ENCODE results near the gene ERGIC1.
"Not testable (repeated sequence)": the region's sequence is repeated elsewhere in the genome, so short reads cannot be mapped to it uniquely, and the experiment has no call there.

The ERGIC1 gene

GRCh38 chr5:172833686-172834414 lies at the start of gene ERGIC1:
Gene ERGIC1 (plus strand): TSS chr5:172834251. CDS start chr5:172834414, 163 bp downstream.
- peak; percentile 61 to 81 for DNase-seq

DNA sequence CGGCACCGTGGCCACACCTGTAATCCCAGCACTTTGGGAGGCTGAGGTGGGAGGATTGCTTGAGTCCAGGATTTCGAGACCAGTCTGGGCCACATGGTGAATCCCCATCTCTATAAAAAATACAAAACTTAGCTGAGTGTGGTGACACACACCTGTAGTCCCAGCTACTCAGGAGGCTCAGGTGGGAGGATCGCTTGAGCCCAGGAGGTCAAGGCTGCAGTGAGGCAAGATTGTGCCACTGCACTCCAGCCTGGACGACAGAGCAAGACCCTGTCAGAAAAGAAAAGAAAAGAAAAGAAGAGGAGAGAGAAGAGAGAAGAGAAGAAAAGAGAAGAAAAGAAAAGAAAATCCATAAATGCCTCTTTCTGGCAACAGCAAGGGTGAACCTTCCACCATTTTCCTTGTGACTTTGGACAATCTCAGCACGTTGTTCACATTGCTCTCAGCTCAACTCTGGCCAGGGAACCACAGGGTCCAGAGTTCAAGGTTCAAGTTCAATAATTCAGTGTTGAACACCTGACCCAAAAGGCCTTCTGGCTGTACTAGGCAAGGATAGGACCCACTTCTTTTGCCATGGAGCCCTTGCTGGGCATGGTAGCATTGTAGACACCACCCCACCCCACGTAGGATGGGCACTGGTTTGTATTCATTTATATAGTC lies 48.5 kb upstream of the ERGIC1 start:
- no peak for DNase-seq

- DNase-seq: no peak
Measured at GRCh38 chr5:172786736-172787462, 47.2 kb upstream of the ERGIC1 start.

DNA sequence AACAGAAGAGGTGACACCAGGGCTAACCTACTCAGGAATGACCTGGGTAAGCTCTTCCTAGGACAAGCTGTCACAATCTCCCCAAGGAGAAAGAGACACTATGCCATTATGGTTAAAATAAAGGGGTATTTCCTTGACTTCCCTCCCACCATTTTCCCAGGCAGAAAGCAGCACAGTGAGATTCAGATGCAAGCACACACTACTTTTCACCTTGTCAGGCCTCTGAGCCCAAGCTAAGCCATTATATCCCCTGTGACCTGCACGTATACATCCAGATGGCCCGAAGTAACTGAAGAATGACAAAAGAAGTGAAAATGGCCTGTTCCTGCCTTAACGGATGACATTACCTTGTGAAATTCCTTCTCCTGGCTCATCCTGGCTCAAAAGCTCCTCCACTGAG lies 46.5 kb upstream of the ERGIC1 start:
- not testable (repeated sequence) for DNase-seq

DNA sequence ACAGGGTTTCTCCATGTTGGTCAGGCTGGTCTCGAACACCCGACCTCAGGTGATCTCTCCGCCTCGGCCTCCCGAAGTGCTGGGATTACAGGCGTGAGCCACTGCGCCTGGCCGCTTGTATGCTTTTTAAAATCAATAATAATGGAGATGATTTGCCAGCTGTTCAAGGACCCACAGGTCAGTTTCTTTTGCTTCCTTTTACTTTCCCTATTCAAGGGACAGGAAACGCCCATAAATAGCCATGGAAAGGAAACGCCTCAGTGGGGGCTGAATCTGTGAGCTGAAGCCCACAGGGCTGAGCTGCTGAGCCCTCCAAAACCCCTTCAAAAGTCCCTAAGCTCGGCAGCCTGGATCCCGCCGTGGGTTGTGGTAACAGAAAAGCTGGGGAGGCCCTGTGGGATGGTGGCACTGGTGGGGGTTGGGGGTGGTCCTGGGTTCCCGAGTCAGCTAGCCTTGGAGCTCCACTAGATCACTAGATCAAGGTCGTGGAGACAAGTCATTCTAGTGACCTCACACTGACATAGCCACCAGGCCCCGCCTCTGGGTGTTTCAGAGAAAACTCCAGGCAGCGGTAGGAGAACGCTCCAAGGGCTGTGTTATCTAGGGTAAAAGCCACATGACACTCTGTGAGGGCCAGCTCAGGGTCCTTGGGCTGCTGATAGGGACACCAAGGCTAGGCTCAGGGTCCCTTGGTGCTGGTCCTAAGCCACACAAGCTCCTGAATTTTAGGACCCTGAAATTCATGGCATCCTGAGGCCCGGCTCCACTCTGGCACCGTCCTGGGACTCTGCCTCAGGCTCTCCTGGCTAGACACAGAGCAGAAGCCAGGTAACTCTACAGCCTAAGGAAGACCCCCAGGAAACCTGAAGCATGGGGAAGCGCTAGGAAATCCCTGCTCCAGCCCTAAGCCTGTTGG lies 45.0 kb upstream of the ERGIC1 start:
- DNase-seq: no peak

- no peak for DNase-seq
Measured at GRCh38 chr5:172789687-172790495, 44.2 kb upstream of the ERGIC1 start.

DNA sequence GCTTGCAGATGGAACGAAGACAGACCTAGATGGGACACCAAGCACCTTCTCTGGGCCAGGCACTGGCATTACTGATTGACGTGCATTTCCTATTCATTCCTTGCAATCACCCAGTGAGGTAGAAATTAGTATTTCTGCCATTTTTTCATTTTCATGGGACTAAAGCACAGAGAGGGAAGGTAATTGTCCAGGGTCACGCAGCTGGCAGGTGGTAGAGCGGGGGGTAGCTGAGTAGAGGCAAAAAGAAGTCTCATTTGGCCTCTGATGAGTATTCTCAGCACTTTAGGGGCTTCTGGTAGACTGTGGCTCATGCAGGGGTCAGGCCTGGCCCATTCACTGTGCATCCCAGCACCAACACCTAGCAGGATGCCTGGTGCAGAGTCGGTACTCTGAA lies 43.6 kb upstream of the ERGIC1 start:
- DNase-seq: no peak

DNA sequence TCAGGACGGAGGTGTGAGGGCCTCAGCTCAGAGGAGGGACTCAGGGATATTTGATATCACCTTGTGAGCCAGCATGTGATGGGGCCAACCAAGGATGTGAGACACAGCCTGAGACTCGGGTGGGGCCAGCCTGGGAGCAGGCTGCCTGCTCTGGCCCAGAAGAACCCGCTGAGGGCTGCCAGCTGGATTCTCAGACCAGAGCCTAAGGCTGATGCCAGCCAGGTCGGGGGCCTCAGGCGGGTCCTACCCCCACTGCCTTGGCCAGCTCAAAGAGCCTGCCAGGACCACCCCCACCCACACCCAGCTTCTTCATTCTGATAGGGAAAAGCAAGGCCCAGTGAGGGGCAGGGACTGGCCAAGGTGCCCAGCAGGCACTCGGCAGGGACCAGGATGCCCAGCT lies 42.8 kb upstream of the ERGIC1 start:
- DNase-seq: no peak

DNA sequence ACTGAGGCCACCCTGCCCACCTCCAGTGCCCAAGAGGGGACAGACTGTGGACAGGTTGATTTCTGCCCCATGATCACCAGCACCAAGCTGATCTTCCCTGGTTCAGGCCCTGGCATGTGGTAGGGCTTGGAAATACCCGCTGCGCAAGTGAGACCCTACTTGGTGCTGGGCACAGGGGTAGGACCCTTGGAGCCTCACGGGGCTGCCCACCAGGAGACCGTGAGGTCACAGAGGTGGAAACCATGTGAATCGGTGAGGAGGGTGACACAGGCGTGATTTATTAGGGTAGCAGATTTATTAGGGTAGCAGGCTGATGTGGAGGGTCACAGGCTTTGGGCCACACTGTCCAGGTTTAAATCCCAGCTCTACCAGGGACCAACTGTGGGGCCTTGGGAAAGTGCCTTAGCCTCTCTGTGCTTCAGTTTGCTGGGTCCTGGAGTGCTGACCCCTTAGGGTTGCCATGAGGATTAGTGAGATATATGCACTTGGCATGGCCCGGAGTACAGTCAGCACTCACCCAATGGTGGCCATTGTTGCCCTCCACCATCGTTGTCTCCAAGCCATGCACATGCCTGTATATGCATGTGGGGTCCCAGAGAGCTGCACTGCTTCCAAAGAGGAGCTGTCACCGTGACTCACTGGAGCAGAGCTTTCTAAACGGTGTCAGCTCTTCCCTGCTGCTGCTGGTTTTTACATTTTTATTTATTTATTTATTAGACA lies 42.2 kb upstream of the ERGIC1 start:
- no peak for DNase-seq

DNA sequence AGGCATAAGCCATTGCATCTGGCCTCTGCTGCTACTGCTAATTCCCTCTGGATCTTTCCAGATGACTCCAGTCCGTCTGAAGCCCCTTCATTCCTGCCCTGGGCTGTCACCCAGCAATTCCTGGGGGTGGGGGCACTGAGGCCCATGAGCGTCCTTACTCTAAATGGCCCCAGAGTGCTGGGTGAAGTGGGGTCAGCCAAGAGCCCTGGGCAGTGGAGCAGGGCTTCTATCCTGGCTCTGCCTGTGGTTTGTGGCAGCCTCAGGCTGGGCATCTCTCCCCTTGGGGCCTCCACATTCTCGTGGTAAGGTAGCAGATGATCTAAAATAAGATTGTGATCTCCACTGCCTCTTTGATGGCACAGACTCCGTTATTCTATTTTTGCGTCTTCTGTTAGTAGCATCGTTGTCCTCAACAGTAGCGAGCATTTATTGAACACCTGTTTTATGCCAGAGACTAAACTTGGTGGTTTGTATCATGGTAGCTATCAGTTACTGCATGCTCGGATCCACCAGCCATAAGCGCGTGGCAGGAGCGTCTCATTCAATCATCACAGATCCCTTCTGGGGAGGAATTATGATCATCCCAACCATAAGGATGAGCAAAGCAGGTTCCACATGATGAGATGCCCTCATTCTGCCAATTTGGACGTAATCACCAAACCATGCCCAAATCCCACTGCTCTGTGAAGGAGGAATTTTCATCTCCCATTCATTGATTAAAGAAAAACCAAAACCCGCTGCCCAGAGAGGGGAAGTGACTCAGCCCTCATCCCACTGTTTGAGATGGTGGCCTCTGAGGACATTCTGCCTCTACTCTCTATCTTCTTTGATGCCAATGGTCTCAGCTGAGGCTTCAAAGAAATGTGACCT lies 41.1 kb upstream of the ERGIC1 start:
- DNase-seq: no peak

DNA sequence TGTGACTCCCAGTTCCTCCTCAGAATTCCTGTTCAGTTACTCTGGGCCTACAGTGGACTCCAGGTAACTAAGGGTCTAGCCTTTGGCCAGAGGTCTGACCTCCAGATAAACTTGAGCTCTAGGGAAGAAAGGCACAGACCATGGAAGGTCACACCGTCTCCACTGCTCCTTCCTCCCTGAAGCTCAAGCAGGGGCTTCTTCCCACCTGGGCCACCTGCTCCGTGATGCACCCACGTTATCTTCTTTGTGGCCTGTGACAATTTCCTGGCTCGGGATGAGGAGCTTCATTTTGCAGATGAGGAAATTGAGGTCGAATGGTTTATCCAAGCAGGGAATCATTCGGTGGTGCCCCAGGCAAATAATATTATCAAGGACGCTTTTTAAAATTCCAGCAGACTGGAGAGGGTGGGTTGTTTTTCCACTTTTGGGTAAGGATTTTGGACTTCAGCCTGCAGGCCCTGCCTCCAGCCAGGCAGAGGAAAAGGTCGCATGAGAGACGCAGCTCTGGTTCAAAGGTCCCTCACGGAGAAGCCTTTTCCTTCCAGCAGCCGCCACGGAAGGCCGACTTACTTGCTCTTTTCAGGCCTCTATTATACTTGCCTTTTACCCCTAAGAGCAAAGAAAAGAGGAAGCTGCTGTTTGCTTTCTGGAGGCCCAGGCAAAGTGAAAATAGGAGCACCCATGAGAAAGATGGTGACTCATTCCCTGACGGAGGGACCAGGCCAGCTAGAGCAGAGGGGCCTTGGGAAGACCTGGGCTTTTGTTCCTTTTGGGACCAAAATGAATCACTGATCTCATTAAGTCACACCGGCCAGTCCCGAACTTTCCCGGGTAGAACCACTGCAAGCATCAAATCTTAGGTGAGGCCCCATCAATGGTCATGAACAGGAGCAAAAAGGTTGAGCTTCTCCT lies 40.2 kb upstream of the ERGIC1 start:
- DNase-seq: no peak

DNA sequence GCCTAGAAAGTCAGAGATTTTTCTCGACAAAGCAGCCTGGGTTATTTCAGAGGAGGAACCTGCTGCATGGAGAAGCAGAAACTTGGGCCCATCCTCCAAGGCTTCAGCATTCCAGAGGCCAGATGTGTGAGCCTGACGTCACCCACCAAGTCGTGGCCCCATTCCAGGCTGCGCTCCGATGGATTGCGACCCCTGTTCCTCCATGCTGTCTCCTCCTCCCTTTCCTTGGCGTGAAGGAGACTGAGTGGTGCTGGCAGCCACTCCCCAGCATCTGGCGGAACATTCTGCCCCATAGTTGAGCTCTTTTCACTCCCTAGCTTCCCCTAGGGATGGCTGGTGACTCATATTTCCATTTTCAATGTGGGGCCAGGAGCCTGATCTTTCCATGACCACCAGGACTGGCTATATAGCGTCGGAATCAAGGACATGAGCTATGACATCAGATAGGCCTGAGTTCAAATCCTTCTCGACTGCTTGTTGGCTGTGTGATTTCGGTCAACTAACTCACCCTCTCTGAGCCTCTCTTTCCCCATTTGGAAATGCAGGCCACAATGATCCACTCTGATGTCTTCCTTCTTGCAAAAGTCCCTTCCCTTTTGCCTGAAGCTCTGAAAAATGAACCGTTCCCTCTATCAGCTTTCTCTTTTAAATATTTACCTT lies 38.6 kb upstream of the ERGIC1 start:
- no peak for DNase-seq

DNA sequence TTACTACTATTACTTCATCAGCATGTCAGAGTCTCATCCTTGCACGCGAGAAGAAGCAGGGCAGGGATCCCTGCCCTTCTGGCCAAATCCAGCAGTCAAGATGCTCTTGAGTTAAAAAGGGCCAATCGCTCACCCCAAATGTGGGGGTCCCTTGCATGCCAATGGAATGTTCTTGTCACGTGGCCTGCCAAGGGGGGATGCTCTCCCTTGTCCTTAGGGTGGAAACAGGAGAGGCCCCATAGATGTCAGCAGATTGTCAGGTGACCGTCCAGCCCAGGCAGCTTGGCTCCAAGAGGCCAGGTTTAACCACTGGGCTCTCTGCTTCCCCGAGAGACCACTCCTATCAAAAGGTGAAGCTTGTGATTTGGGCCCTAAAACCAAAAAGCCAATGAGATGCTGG lies 37.7 kb upstream of the ERGIC1 start:
- no peak for DNase-seq

DNA sequence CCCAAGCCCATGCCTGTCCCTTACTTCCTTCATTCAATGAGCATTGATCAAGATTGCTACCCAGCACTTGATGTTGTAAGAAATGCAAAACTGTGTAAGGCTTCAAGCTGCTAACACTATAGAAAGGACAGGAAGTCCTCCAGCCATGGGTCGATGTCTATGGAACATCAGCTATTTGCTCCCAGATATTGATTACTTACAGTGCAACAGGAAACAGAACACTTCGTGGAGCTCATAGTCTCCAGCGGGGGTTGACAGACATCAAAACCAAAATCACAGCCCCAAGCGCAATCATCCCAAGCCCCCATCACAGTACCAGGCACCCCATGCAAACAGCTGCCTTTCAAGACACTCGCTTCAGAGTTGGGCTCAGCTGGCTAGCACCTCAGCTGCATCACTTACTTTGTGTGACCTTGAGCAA lies 36.3 kb upstream of the ERGIC1 start:
- no peak for DNase-seq

DNA sequence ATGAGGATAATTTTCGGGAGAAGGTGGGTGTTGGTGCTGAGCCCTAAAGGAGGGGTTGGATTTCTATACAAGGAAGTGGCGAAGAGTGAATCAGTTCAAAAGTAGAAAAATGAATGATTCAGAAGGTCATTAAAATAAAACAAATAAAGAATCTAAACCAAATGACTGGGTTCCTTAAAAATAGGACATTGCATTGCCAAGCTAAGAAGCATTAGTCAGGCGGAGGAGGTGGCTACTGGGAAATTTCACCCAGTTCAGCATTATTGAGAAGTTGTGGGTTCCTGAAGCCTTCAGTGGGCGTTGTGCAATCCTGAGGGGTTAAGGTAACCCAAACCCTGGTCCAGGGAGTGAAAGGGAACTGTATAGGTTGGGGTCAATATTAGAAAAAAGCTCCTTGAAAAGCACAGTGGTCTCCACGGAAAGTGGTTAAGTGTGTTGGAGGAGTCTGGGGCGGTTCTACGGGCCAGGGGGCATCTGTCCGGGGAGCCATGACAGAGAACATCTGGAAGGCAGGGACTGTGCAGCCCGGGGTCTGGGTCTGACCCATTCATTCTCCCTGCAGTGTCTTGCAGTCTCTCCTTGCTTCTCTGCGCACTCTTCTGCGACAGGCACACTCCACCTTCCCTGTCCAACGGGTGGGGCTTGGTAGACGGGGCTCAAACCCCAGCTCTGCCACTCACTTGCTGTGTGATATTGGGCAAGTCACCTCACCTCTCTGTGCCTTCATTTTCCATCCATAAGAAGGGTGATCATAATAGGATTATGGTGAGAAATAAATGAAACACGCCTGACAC lies 35.4 kb upstream of the ERGIC1 start:
- no peak for DNase-seq

DNA sequence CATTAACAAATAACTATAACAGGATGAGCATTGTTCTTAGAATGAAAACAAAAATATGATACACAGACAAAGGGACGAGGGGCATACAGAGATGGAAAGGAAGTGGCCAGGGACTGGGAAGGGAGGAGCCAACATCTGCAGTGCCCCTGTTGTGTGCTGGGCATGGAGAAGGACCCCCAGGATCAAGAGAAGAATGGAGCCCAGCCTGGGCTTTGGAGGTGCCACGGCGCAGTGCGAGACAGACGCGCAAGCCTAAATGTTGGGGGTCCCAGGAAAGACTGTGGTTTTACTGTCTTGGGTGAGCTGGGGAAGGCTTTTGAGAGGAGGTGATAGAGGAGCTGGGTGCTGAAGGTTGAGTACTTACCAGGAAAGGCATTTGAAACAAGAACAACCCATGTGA lies 34.6 kb upstream of the ERGIC1 start:
- no peak for DNase-seq

DNA sequence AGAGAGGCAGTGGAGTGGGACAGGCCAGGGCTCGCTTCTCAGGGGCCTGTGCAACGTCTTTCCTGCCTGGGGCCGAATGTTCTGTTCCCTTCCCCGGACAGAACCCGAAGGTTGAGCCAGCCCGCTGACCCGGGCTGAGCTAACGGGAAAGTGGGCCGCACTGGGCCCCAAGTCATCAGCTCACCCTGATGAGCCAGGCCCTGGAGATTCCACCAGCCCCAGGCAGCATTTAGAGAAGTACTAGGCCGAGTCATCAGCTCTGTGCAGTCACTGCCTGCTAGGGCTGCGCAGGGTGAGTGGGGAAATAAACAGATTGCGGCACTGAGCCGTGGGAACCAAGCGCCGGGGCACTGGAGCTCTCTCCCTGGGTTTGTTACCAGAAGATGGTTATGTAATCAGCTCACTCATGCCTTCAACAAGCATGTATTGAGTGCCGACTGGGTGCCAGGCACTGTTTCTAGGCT lies 33.9 kb upstream of the ERGIC1 start:
- no peak for DNase-seq
